ENCODE data around the gene OSBPL6.

GRCh38 chr2:178265851-178266250, 71.5 kb downstream of the OSBPL6 start:
- TF ChIP-seq POLR2A (IDR thresholded peaks at IDR 0.05), result no peak
- no peak for TF ChIP-seq CTCF (IDR thresholded peaks at IDR 0.05)
- TF ChIP-seq EP300 (IDR thresholded peaks at IDR 0.05), result no peak
- no peak for TF ChIP-seq POLR2AphosphoS5 (IDR thresholded peaks at IDR 0.05)

Data from sigmoid colon (tissue), 4 donors.